ENCODE measurements around the gene CILP. TPM values are rescaled to one million over a fixed set of nuclear protein-coding genes. Genes with fewer than 3 reads are reported as not detected.
"Not testable (repeated sequence)": the region's sequence is repeated elsewhere in the genome, so short reads cannot be mapped to it uniquely, and the experiment has no call there.

CILP gene
- total RNA-seq, 1 donor from 2014 or later = 10.2 TPM

DNA sequence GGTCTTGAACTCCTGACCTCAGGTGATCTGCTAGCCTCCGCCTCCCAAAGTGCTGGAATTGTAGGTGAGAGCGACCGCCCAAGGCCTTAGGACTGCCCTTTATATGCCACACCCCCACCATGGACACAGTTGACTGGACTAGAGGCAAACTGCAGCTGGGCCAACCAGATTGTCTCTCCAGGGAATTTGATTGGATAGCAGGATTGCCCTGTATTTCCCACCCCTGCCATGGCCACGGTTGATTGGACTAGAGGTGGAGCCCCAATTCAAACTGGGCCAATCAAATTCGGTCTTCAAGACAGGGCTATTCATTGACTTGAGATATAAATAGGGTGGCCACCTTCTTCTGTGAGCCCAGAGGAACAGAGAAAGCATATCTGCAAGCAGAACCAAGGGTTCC is 19.3 kb downstream of the CILP start:
- Histone ChIP-seq H3K27ac (no peak overlapping the region), H3K4me3 (no peak overlapping the region), H3K27me3 (ENCODE audit: low read depth) (no peaks in the 10 kb centered on the region), H3K9me3 (no peaks in the 10 kb centered on the region), H3K36me3 (no peaks in the 10 kb centered on the region), H3K4me1 (no peaks in the 10 kb centered on the region)
- intact Hi-C loops (cut with DNase I) = no loop called here
- ATAC-seq (no peak), DNase-seq (no peak)
- TF ChIP-seq, protein P1, sequence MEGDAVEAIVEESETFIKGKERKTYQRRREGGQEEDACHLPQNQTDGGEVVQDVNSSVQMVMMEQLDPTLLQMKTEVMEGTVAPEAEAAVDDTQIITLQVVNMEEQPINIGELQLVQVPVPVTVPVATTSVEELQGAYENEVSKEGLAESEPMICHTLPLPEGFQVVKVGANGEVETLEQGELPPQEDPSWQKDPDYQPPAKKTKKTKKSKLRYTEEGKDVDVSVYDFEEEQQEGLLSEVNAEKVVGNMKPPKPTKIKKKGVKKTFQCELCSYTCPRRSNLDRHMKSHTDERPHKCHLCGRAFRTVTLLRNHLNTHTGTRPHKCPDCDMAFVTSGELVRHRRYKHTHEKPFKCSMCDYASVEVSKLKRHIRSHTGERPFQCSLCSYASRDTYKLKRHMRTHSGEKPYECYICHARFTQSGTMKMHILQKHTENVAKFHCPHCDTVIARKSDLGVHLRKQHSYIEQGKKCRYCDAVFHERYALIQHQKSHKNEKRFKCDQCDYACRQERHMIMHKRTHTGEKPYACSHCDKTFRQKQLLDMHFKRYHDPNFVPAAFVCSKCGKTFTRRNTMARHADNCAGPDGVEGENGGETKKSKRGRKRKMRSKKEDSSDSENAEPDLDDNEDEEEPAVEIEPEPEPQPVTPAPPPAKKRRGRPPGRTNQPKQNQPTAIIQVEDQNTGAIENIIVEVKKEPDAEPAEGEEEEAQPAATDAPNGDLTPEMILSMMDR (IDR thresholded peaks at IDR 0.05) = no peak

DNA sequence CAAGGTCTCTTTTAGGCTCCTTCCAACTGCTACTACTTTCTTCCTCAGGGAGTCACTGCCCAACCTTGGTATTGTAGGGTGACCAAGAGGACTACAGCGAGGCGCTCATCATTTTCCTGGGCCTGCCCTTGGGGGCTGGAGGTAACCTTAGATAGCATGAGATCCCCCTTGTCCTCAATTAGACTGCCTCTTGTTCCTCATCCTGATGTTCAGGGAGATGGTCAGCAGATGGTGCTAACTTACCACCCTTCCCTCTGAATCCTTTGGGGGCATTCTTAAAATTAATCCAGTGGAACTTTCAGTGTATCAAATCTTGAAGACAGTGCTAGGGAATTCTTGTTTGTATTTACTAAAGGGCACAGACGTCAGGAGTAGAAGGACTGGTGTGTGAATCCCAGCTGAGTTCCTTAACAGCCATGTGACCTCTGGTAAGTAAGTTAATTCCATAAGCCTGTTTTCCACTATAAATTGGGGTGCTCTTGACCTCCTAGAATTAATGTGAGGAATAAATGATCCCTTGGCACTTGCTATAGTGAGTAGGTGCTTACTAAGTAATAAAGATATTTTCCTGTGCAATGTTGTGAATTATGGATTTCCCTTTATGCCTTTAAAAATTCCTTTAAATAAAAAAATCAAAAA is 22.1 kb downstream of the CILP start:
- Histone ChIP-seq H3K27me3 (ENCODE audit: low read depth) (no peaks in the 10 kb centered on the region), H3K36me3 (no peaks in the 10 kb centered on the region), H3K27ac (no peak overlapping the region), H3K4me1 (no peaks in the 10 kb centered on the region), H3K9me3 (no peaks in the 10 kb centered on the region), H3K4me3 (no peak overlapping the region)
- no peak for DNase-seq
- intact Hi-C loops (cut with DNase I) = loop anchor here (10.0 kb wide), 1 partner anchor 86 kb away; no protein-coding TSS in a partner anchor
- ATAC-seq = no peak
- TF ChIP-seq, protein P1 (IDR thresholded peaks at IDR 0.05) = peak; percentile 54

DNA sequence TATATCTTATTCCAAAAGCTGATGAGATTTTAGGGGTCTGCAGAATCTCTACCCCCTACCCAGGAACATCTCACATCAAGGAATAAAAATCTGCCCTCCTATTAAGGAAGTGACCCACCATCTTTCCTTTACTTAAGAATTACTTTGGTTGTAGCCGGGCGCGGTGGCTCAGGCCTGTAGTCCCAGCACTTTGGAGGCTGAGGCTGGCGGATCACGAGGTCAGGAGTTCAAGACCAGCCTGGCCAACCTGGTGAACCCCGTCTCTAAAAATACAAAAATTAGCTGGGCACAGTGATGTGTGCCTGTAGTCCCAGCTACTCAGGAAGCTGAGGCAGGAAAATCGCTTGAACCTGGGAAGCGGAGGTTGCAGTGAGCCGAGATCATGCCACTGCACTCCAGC is 22.8 kb downstream of the CILP start:
- ATAC-seq; H3K36me3 ChIP-seq; H3K27ac ChIP-seq; H3K27me3 ChIP-seq (ENCODE audit: low read depth); H3K4me1 ChIP-seq; DNase-seq; H3K9me3 ChIP-seq; H3K4me3 ChIP-seq: not testable (repeated sequence)
- intact Hi-C loops (cut with DNase I) = loop anchor here (10.0 kb wide), 1 partner anchor 86 kb away; no protein-coding TSS in a partner anchor

DNA sequence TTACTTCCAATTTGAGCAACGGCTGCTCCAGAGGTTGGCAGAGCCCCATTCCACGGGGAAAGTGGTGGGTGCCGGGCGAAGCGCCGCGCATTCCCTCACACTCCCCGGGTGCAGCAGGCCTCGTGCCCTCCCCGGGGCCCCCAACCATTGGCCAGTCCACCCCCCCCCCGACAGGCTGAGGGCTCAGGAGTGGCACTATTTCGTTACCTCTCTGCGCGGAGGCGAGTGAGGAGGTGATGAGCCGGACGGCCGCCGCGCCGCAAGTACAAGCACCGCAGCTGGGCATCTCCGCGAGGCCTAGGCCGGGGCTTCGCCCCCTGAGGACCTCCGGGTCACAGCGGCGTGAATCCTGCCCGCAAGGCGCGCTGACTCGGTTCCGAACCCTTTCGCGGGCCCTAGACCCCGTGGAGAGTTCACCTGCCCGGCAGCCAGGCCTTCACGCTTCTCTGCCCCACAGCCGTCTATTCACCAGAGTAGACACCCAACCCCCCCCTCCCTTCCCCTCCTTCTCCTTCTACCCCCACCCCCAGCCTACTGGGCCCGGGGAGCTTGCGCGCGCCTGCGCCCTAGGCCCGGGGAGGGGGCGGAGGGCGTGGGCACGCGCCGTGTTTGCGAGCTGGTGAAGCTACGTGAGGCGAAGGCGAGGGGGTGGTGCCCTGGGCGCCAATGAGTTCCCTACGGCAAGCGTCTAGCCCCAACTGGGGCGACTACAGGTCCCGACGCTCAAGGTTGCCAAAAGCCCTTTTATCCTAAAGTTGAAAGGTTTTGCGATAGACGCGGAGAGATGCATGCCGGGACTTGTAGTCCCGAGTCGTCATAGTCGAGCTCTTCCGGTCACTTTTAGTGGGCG is 26.2 kb downstream of the CILP start, which contains the start of gene CLPX:
CLPX (minus strand) TSS at position 475 of the 850 bp plus-strand sequence; CDS start at position 286, 189 bp downstream.
- TF ChIP-seq, protein P1 (IDR thresholded peaks at IDR 0.05) = no peak
- peaks cover 21% of the 10 kb centered on the region for H3K4me1 ChIP-seq
- no peaks in the 10 kb centered on the region for H3K9me3 ChIP-seq
- H3K27ac ChIP-seq = peak within 1 kb of the TSS; percentile 93
- H3K36me3 ChIP-seq = peaks cover 2% of the 10 kb centered on the region
- intact Hi-C loops (cut with DNase I) = loop anchor here (10.0 kb wide), 1 partner anchor 90 kb away; no protein-coding TSS in a partner anchor
- H3K27me3 ChIP-seq (ENCODE audit: low read depth) = no peaks in the 10 kb centered on the region
- peak within 1 kb of the TSS; percentile 94 for H3K4me3 ChIP-seq
- ATAC-seq (peak; percentile 96 to 98), DNase-seq (peak; percentile 96)

DNA sequence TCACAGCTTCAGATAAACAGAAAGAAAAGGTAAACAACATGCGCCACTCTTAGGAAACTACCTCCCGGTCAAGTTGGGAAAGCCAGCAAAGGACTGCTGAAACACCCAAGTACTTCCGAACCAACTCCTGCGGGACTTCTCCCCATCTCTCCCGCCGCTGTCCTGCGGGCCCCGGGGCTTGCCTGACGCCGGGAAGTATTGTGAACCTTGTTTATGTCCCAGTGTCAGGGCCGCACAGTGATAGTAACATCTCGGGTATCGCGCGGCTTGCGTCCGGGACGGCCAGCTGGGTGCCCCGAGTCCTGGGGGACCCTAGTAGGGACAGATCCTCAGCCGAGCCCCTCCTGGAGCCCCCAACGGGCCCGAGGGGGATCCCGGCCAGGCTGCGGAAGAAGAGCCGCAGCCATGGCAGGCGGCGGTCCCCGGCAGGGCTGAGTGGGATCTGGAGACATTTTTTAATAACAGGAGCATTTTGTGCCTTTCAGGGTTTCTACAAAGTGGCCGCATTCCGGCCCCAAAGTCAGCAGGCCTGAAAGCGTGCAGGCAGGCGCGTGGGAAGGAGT is 26.9 kb downstream of the CILP start:
- H3K27ac ChIP-seq = peak overlapping the region; percentile 93
- peak; percentile 59 to 60 for ATAC-seq
- no peaks in the 10 kb centered on the region for H3K27me3 ChIP-seq (ENCODE audit: low read depth)
- intact Hi-C loops (cut with DNase I) = loop anchor here (10.0 kb wide), 1 partner anchor 90 kb away; no protein-coding TSS in a partner anchor
- H3K4me1 ChIP-seq = peaks cover 21% of the 10 kb centered on the region
- H3K36me3 ChIP-seq = peaks cover 9% of the 10 kb centered on the region
- TF ChIP-seq, protein P1 (IDR thresholded peaks at IDR 0.05) = no peak
- DNase-seq = peak; percentile 70
- no peaks in the 10 kb centered on the region for H3K9me3 ChIP-seq
- H3K4me3 ChIP-seq = peak overlapping the region; percentile 94
